Psoas muscle (tissue), 8 donors: Measurements from ENCODE around the gene LRRC73. TPM values are rescaled to one million over a fixed set of nuclear protein-coding genes. Genes with fewer than 3 reads are reported as not detected.
"Not testable (repeated sequence)": the region's sequence is repeated elsewhere in the genome, so short reads cannot be mapped to it uniquely, and the experiment has no call there.

ENCODE experiments used
- ATAC-seq, 4 donors: fragments of 200-7000 bp; cut with Tn5 transposase; one replicate each; pipeline ENCODE4 v1.9.1; 2020; ENCODE audit warnings: moderate library complexity in 3 of 4, mild to moderate bottlenecking in 2 of 4
- DNase-seq, 2 donors: peaks; one replicate each; pipeline ENCODE4 v3.0.0-alpha.2; 2020
- H3K27ac ChIP-seq: fragments of 200-600 bp; one replicate; pipeline ENCODE4 v1.8.0; 2022
- H3K27me3 ChIP-seq, 3 donors: fragments of 200-600 bp in 1 of 3; one replicate each; pipeline versions ENCODE4 v1.6.1 to v1.8.0; 2013 to 2022; ENCODE audit warnings: low read length in 2 of 3, mild to moderate bottlenecking in 2 of 3, moderate library complexity in 1 of 3; ENCODE audit not compliant: insufficient read depth in 3 of 3
- H3K36me3 ChIP-seq, 2 donors: fragments of 200-600 bp in 1 of 2; one replicate each; pipeline versions ENCODE4 v1.6.1 to v1.8.0; 2013 to 2022; ENCODE audit warnings: low read depth in 1 of 2, mild to moderate bottlenecking in 1 of 2, moderate library complexity in 1 of 2; ENCODE audit not compliant: insufficient read depth in 1 of 2
- H3K4me1 ChIP-seq: fragments of 200-600 bp; one replicate; pipeline ENCODE4 v1.8.0; 2022
- H3K4me3 ChIP-seq: fragments of 200-600 bp; one replicate; pipeline ENCODE4 v1.8.0; 2022; ENCODE audit warnings: mild to moderate bottlenecking
- H3K9me3 ChIP-seq: fragments of 200-600 bp; one replicate; pipeline ENCODE4 v1.8.0; 2022
- WGBS, 3 donors: extraction: QIAGEN DNeasy Blood & Tissue Kit; methylation state at CpG; one replicate each; pipeline versions ENCODE4 v1.1.6 to v1.1.7; 2013; 5-methylcytosine and 5-hydroxymethylcytosine counted together
- intact Hi-C, 2 donors: fragments of 100-400 bp; cut with DNase I; formaldehyde crosslinking; loops; one replicate each; pipeline versions ENCODE4 v1.11.0 to v1.14.2; 2022
- polyA plus RNA-seq, 3 donors: library from polyadenylated mRNA; stranded (reverse); fragments of 200-250 nt; gene quantifications; one replicate each; pipeline ENCODE4 v1.2.3, GENCODE V29; 2013
- total RNA-seq, 4 donors: library from RNA; stranded (reverse); fragmentation: NEBNext Ultra II Directional in 2 of 4; extraction: Animal tissue kit (Norgen Biotek cat#: 25700) in 2 of 4; gene quantifications; one replicate each; pipeline versions ENCODE4 v1.2.1 to v1.2.4, GENCODE V29; 2021 to 2023
- TF ChIP-seq, protein P1 (sequence below): fragments of 200-600 bp; IDR thresholded peaks from one replicate; pipeline ENCODE4 v1.8.0; 2022; ENCODE audit warnings: antibody characterized with exemption
- donor health status: healthy with polysubstance abuse.
- donor health status: DM: no; HTN: no; CAD: no; lungs with moderate emphysema.
- donor health status: Bipolar disorder and iron deficiency.
- donor health status: healthy.
- donor health status: DM: yes; HTN: yes; CAD: no.
- donor health status: DM: no; HTN: no; CAD: no.
- donor health status: DM: no; HTN: no; CAD: no.
- donor health status: DM: yes; HTN: yes; CAD: no.

LRRC73 gene
- total and polyA plus RNA-seq, 7 donors, result 0.10 to 0.29 (median 0.23) TPM; not detected in 3

- 42 to 51% (median 46%) methylated on average over 4 of the region's 4 CpGs for WGBS, 3 donors
These were observed 50.1 kb downstream of the LRRC73 start for GRCh38 chr6:43460032-43460431.

DNA sequence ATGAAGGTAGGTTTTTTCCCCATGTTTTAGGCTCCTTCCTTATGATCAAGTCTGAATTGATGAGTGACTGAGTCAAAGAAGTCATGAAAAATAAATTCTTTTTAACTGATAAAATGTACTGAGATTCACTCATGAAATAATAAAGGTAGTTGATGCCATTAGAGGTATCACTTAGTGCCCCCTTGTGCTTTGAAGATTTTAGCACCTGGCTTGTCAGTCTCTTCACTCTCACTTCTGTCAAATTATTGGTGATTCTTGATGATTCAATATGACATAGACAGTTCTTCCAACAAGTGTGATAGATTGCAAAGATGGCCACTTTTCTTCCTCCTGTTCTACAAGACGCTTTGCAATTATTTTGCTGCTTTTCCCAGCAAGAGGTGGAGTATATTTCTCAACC lies 50.6 kb downstream of the LRRC73 start:
- TF ChIP-seq, protein P1, sequence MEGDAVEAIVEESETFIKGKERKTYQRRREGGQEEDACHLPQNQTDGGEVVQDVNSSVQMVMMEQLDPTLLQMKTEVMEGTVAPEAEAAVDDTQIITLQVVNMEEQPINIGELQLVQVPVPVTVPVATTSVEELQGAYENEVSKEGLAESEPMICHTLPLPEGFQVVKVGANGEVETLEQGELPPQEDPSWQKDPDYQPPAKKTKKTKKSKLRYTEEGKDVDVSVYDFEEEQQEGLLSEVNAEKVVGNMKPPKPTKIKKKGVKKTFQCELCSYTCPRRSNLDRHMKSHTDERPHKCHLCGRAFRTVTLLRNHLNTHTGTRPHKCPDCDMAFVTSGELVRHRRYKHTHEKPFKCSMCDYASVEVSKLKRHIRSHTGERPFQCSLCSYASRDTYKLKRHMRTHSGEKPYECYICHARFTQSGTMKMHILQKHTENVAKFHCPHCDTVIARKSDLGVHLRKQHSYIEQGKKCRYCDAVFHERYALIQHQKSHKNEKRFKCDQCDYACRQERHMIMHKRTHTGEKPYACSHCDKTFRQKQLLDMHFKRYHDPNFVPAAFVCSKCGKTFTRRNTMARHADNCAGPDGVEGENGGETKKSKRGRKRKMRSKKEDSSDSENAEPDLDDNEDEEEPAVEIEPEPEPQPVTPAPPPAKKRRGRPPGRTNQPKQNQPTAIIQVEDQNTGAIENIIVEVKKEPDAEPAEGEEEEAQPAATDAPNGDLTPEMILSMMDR, result no peak

More at GRCh38 chr6:43460032-43460431, 50.1 kb downstream of the LRRC73 start:
- no peak for DNase-seq
- Histone ChIP-seq H3K36me3 (no peaks in the 10 kb centered on the region), H3K9me3 (no peaks in the 10 kb centered on the region), H3K27me3 (peaks cover 0 to 62% (median 11%) of the 10 kb centered on the region in 3 donors), H3K4me1 (peaks cover 4% of the 10 kb centered on the region), H3K27ac (no peak overlapping the region), H3K4me3 (no peak overlapping the region)
- TF ChIP-seq, protein P1, result no peak
- intact Hi-C loops, result no loop called here
- ATAC-seq, result no peak

DNA sequence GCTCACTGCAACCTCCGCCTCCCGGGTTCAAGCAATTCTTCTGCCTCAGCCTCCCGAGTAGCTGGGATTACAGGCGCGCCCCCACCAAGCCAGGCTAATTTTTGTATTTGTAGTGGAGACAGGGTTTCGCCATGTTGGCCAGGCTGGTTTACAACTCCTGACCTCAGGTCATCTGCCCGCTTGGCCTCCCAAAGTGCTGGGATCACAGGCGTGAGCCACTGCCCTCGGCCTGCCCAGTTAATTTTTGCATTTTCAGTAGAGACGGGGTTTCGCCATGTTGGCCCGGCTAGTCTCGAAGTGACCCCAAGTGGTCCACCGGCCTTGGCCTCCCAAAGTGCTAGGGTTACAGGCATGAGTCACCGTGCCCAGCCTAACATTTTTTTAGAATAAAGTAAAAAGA lies 52.0 kb downstream of the LRRC73 start:
- 90 to 95% (median 90%) methylated on average over 15 of the region's 15 CpGs for WGBS, 3 donors
- not testable (repeated sequence) for H3K36me3 ChIP-seq, H3K4me3 ChIP-seq

More for the DNA sequence above, 50.6 kb downstream of the LRRC73 start:
- DNase-seq, result no peak
- 68 to 80% (median 75%) methylated on average over 1 of the region's 1 CpG for WGBS, 3 donors
- peaks cover 0 to 62% (median 11%) of the 10 kb centered on the region in 3 donors for H3K27me3 ChIP-seq
- ATAC-seq, result no peak
- no peak overlapping the region for H3K4me3 ChIP-seq
- peaks cover 4% of the 10 kb centered on the region for H3K4me1 ChIP-seq
- H3K36me3 ChIP-seq, result no peaks in the 10 kb centered on the region
- no peak overlapping the region for H3K27ac ChIP-seq
- intact Hi-C loops, result loop anchor here in 1 of 2 donors (10.0 kb wide), 1 partner anchor 115 kb away; the partner anchor contains the start of genes POLH and XPO5
- H3K9me3 ChIP-seq, result no peaks in the 10 kb centered on the region

DNA sequence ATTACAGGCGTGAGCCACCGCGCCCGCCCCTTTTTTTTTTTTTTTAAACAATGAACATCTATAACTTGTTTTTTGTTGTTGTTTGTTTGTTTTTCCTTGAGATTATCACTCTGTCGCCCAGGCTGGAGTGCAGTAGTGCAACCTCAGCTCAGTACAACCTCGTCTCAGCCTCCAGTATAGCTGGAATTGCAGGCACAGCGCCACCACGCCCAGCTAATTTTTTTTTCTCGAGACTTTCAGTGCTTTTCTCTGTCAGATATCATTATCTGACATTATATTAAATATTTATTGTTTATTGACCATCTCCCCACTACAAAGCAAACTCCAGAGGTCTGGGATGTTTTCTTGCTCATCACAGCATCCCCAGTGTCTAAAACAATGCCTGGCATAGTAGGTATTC lies 52.5 kb downstream of the LRRC73 start:
- no peak for DNase-seq
- H3K36me3 ChIP-seq, result peaks cover 0 to 3% of the 10 kb centered on the region in 2 donors
- peaks cover 4% of the 10 kb centered on the region for H3K4me1 ChIP-seq
- H3K27me3 ChIP-seq, result peaks cover 0 to 56% (median 11%) of the 10 kb centered on the region in 3 donors
- intact Hi-C loops, result loop anchor here in 1 of 2 donors (10.0 kb wide), 1 partner anchor 117 kb away; the partner anchor contains the start of genes POLH and XPO5
- no peaks in the 10 kb centered on the region for H3K9me3 ChIP-seq
- no peak for ATAC-seq
- H3K27ac ChIP-seq, result no peak overlapping the region
- H3K4me3 ChIP-seq, result no peak overlapping the region
- TF ChIP-seq, protein P1, result no peak
- WGBS, 3 donors, result 59 to 67% (median 64%) methylated on average over 6 to 9 of the region's 9 CpGs

More for the DNA sequence above, 52.0 kb downstream of the LRRC73 start:
- not testable (repeated sequence) for H3K9me3 ChIP-seq, H3K27ac ChIP-seq, ATAC-seq, H3K4me1 ChIP-seq, DNase-seq
- intact Hi-C loops, result loop anchor here in 1 of 2 donors (10.0 kb wide), 1 partner anchor 117 kb away; the partner anchor contains the start of genes POLH and XPO5
- peaks cover 0 to 57% (median 11%) of the 10 kb centered on the region in 3 donors for H3K27me3 ChIP-seq

Other genes starting within 250 kb of the LRRC73 start
- gene SLC22A7, start 212.1 kb downstream of the LRRC73 start, total RNA-seq, result not detected
- not detected for gene SLC22A7, start 212.1 kb downstream of the LRRC73 start, polyA plus RNA-seq
- under 1 TPM in 1 of 4 donors, not detected in 3; 0.47 TPM for gene CRIP3, start 201.5 kb downstream of the LRRC73 start, total RNA-seq
- gene CRIP3, start 201.5 kb downstream of the LRRC73 start, polyA plus RNA-seq, result under 1 TPM; 0.05 to 0.15 (median 0.09) TPM
- 10 to 100 TPM in 1 of 4 donors, 1 to 10 TPM in 3; 7.7 to 14.3 (median 9.5) TPM for gene ZNF318, start 140.7 kb downstream of the LRRC73 start, total RNA-seq
- gene ZNF318, start 140.7 kb downstream of the LRRC73 start, polyA plus RNA-seq, result 10 to 100 TPM in 1 of 3 donors, 1 to 10 TPM in 2; 3.4 to 12.4 (median 4.5) TPM
- 10 to 100 TPM in 2 of 4 donors, 1 to 10 TPM in 2; 7.8 to 11.0 (median 9.9) TPM for gene ABCC10, start 82.8 kb downstream of the LRRC73 start, total RNA-seq
- gene ABCC10, start 82.8 kb downstream of the LRRC73 start, polyA plus RNA-seq, result 1 to 10 TPM; 8.9 to 9.9 (median 8.9) TPM
- gene DLK2, start 54.8 kb downstream of the LRRC73 start, total RNA-seq, result under 1 TPM in 1 of 4 donors, not detected in 3; 0.56 TPM
- gene DLK2, start 54.8 kb downstream of the LRRC73 start, polyA plus RNA-seq, result under 1 TPM; 0.04 to 0.90 (median 0.10) TPM
- gene TJAP1, start 32.8 kb downstream of the LRRC73 start, total RNA-seq, result 10 to 100 TPM; 31.4 to 39.9 (median 36.3) TPM
- 10 to 100 TPM; 18.0 to 35.2 (median 20.8) TPM for gene TJAP1, start 32.8 kb downstream of the LRRC73 start, polyA plus RNA-seq
- 10 to 100 TPM; 57.9 to 71.4 (median 63.0) TPM for gene YIPF3, start 6.6 kb upstream of the LRRC73 start, total RNA-seq
- 10 to 100 TPM; 57.7 to 91.5 (median 71.8) TPM for gene YIPF3, start 6.6 kb upstream of the LRRC73 start, polyA plus RNA-seq
- gene POLR1C, start 6.7 kb upstream of the LRRC73 start, total RNA-seq, result 10 to 100 TPM; 17.5 to 27.8 (median 24.1) TPM
- 10 to 100 TPM; 23.4 to 64.5 (median 43.2) TPM for gene POLR1C, start 6.7 kb upstream of the LRRC73 start, polyA plus RNA-seq
- gene XPO5, start 65.7 kb upstream of the LRRC73 start, total RNA-seq, result 10 to 100 TPM; 17.5 to 40.1 (median 20.1) TPM
- 10 to 100 TPM; 12.3 to 21.7 (median 12.8) TPM for gene XPO5, start 65.7 kb upstream of the LRRC73 start, polyA plus RNA-seq
- 1 to 10 TPM; 3.6 to 6.4 (median 5.5) TPM for gene POLH, start 65.8 kb upstream of the LRRC73 start, total RNA-seq
- gene POLH, start 65.8 kb upstream of the LRRC73 start, polyA plus RNA-seq, result 1 to 10 TPM; 1.7 to 6.8 (median 1.9) TPM
- 10 to 100 TPM; 32.8 to 43.8 (median 35.2) TPM for gene GTPBP2, start 118.9 kb upstream of the LRRC73 start, total RNA-seq
- 10 to 100 TPM; 27.8 to 69.6 (median 33.9) TPM for gene GTPBP2, start 118.9 kb upstream of the LRRC73 start, polyA plus RNA-seq
- 10 to 100 TPM; 17.0 to 36.6 (median 26.1) TPM for gene MAD2L1BP, start 125.5 kb upstream of the LRRC73 start, total RNA-seq
- 10 to 100 TPM; 30.5 to 43.1 (median 31.6) TPM for gene MAD2L1BP, start 125.5 kb upstream of the LRRC73 start, polyA plus RNA-seq
- gene RSPH9, start 134.7 kb upstream of the LRRC73 start, total RNA-seq, result under 1 TPM in 1 of 4 donors, not detected in 3; 0.11 TPM
- gene RSPH9, start 134.7 kb upstream of the LRRC73 start, polyA plus RNA-seq, result under 1 TPM; 0.36 to 0.59 (median 0.51) TPM
- gene MRPS18A, start 177.4 kb upstream of the LRRC73 start, total RNA-seq, result 100 to 1,000 TPM in 2 of 4 donors, 10 to 100 TPM in 2; 64.1 to 152 (median 103) TPM
- gene MRPS18A, start 177.4 kb upstream of the LRRC73 start, polyA plus RNA-seq, result 100 to 1,000 TPM; 106 to 151 (median 148) TPM